HAP-1 (cell line): Measurements from ENCODE around the gene UGT1A6.

ENCODE experiments used
- DNase-seq, 2 experiments: peaks; one replicate each; pipeline ENCODE4 v3.0.0-alpha.2; 2016 to 2020; ENCODE audit warnings: low spot score in 2 of 2
- H3K27me3 ChIP-seq: fragments of 250-450 bp; sonication (Bioruptor Pico); 2 replicates; pipeline ENCODE4 v1.5.1; 2020; ENCODE audit warnings: low read depth, mild to moderate bottlenecking, moderate library complexity
- H3K36me3 ChIP-seq: fragments of 250-450 bp; sonication (Bioruptor Pico); replicated peaks from 2 replicates; pipeline ENCODE4 v1.5.1; 2020; ENCODE audit warnings: mild to moderate bottlenecking
- H3K4me1 ChIP-seq: fragments of 250-450 bp; sonication (Bioruptor Pico); 2 replicates; pipeline ENCODE4 v1.5.1; 2020; ENCODE audit warnings: mild to moderate bottlenecking
- H3K4me3 ChIP-seq: fragments of 250-450 bp; sonication (Bioruptor Pico); 2 replicates; pipeline ENCODE4 v1.5.1; 2020; ENCODE audit warnings: mild to moderate bottlenecking, moderate library complexity
- H3K9me3 ChIP-seq: fragments of 250-450 bp; sonication (Bioruptor Pico); 2 replicates; pipeline ENCODE4 v1.5.1; 2020; ENCODE audit warnings: mild to moderate bottlenecking, moderate library complexity
- in situ Hi-C: fragments of 300-500 bp; cut with MboI; formaldehyde crosslinking; loops from 3 replicates; pipeline ENCODE4 v1.14.3; 2020; ENCODE audit warnings: low sequenced_read_pairs, inconsistent platforms, mixed read lengths

The UGT1A6 gene

DNA sequence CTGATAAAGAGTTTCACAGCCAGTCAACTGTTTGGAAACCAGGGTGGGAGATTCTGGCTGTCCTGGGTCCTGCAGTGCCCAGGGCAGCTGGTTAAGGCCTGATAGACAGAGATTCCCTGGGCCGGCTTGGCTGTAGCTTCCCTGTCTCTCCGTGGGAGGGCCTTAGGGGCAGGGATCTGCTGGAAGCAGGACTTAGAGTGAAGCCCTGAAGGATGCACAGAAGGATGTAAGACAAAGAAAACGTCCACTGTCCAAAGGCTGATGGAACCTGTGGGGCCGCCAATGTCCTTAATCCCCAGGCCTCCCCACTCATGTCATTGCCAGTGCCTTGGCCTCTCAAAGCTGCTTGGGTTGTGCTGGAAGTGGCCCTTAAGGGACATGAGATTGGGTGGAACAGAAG lies 118.4 kb downstream of the UGT1A6 start:
- no peaks in the 10 kb centered on the region for H3K36me3 ChIP-seq
- no peaks in the 10 kb centered on the region for H3K4me1 ChIP-seq
- no peaks in the 10 kb centered on the region for H3K9me3 ChIP-seq
- H3K27me3 ChIP-seq: no peaks in the 10 kb centered on the region
- in situ Hi-C loops: no loop called here
- H3K4me3 ChIP-seq: no peak overlapping the region
- peak in 1 of 2 experiments; percentile 2 for DNase-seq

DNA sequence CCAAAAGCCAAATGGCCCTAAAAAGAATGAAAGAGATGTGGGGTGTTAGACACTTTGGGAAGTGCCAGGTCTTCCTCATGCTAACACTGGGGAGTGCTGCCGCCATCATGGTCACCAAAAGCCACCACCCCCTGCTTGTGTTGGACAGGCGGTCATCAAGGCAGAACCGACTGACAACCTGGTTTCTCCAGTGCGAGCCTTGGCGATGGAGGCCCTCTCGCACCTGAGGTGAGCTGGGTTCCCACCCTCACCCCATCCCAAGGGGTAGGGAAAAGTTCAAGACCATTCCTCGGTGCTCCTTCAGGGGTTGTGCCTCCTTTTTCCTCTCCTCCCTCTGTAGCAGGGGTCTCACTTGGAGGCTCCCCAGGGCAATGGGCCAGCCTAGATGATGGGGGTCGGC lies 119.0 kb downstream of the UGT1A6 start:
- Histone ChIP-seq H3K9me3 (no peaks in the 10 kb centered on the region), H3K4me3 (no peak overlapping the region), H3K36me3 (no peaks in the 10 kb centered on the region), H3K4me1 (no peaks in the 10 kb centered on the region), H3K27me3 (no peaks in the 10 kb centered on the region)
- DNase-seq: peak in 1 of 2 experiments; percentile 1
- in situ Hi-C loops: no loop called here

DNA sequence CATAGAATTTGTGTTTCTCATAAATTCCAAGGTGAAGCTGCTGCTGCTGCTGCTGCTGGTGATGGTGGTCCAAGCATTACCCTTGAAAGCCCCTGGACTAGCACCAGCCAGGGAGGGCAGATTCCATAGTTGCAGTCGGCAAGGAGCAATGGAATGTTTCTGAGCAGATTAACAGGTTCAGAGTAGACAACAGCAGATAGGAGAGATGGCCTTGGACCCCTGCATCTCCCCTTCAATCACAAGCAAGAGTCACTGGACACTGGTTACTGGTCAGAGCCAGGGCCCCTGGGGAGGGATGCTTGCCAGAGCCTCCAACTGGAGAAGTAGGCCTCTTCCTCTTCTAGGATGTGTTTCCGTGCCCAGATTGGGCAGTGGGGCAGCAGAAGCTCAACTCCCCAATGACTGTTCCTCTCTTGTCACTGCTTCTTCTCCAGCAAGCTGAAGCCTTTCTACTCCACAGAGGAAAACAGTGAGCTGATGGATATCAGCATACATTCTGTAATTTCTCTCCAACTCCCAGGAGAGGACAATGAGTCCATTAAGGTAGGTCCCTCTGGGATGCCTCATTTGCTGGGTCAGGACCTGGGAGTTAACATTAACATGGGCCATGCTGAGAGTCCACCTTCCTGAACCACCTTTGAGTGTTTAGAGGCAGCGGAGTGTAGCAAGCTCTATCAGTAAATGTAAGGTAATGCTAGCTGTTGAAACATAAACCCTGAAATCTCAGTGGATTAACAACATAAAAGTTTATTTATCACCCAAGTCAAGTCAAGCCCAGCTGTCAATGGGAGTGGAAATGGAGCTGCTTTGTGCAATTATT lies 120.8 kb downstream of the UGT1A6 start:
- no peak overlapping the region for H3K4me3 ChIP-seq
- H3K9me3 ChIP-seq: no peaks in the 10 kb centered on the region
- in situ Hi-C loops: no loop called here
- no peaks in the 10 kb centered on the region for H3K36me3 ChIP-seq
- DNase-seq: peak in 1 of 2 experiments; percentile 2
- no peaks in the 10 kb centered on the region for H3K4me1 ChIP-seq
- H3K27me3 ChIP-seq: no peaks in the 10 kb centered on the region

DNA sequence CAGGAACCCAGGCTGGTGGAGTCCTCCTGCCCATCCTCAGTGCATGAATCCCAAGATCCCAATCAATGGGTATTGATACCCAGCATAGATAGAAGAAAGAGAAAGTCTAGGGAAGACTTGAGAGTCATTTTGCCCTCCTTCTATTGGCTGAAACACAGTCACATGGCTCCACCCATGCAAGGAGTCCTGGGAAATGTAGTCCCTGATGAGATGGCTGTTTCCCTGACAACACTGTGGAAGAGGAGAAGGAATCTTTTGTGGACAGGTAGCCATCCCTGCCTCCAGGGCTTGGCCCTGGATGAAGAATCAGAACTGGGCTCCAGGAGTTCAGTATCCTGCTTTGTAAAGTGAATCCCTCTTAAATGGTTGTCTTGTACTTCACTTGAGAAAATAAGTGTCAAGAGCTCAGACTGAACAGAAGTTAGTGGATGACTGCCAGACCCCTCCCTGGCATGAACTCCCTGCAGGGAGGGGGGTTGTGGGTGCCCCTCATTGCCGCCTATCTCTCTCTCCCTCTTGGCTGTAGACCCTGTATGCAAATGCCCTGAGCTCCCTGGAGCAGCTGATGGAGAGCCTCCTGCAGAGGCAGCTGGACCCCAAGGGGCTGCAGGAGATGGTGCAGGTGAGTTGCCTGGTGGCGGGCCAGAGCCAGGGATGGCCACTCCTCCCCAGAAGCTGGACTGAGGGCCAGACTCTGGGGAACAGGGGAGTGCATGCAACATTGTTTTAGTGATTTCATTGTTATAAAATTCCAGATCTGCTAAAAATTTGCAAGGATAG lies 121.6 kb downstream of the UGT1A6 start:
- Histone ChIP-seq H3K36me3 (no peaks in the 10 kb centered on the region), H3K4me1 (no peaks in the 10 kb centered on the region), H3K4me3 (no peak overlapping the region), H3K9me3 (no peaks in the 10 kb centered on the region), H3K27me3 (no peaks in the 10 kb centered on the region)
- peak in 1 of 2 experiments; percentile 5 for DNase-seq
- in situ Hi-C loops: no loop called here

DNA sequence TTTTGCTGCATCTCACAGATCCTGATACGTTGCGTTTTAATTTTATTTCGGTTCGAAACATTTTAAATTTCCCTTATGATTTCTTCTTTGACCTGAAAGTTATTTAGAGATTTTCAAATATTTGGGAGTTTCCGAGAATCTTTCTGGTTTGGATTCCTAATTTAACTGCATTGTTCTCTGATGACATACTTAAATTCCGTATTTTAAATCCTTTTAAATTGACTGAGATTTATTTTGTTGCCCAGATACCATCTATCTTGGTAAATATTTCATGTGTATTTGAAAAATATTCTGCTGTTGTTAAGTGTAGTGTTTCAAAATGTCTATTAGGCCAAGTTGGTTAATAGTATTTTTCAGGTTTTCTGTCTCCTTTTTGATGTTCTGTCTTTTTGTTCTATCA lies 123.2 kb downstream of the UGT1A6 start:
- in situ Hi-C loops: no loop called here
- DNase-seq: no peak
- Histone ChIP-seq H3K4me3 (no peak overlapping the region), H3K36me3 (no peaks in the 10 kb centered on the region), H3K27me3 (no peaks in the 10 kb centered on the region), H3K4me1 (no peaks in the 10 kb centered on the region), H3K9me3 (no peaks in the 10 kb centered on the region)

DNA sequence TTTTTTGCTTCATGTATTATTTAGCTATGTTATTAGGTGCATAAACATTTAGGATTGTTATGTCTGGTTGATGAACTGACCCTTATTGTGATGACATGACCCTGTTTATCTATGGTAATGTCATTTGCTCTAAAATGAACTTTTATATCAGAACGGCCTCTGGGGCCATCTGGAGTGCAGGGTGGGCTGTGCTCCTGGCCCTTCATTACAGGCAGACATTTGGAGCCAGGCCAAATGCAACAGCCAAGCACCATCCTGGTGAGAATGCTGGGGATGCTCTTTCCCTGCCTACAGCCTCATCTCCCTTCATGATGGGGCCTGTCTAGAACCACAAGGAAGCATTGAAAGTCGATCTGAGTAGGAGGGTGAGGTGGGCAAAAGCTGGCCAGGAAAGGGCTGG lies 123.6 kb downstream of the UGT1A6 start:
- Histone ChIP-seq H3K36me3 (no peaks in the 10 kb centered on the region), H3K27me3 (no peaks in the 10 kb centered on the region), H3K9me3 (no peaks in the 10 kb centered on the region), H3K4me1 (no peaks in the 10 kb centered on the region), H3K4me3 (no peak overlapping the region)
- in situ Hi-C loops: no loop called here
- DNase-seq: no peak

DNA sequence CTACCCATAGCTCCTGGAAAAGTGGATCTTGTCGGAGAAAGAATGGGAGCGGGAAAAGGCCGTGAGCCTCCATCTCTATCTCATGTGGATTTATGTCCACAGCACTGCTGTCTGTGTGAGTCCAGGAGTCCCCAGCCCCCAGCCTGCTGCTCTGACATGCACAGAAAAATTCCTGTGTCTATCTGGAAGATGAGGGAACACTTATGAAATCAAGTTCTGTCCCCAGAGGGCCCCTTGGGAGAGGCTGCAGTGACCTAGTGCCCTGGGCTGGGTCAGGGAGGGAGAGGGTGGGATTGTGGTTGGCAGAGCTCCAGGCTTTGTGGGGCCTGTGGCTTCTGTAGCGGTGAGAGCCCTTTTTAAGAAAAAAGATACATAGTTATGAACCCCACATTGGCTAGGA lies 124.1 kb downstream of the UGT1A6 start:
- no peaks in the 10 kb centered on the region for H3K9me3 ChIP-seq
- H3K27me3 ChIP-seq: no peaks in the 10 kb centered on the region
- no peaks in the 10 kb centered on the region for H3K4me1 ChIP-seq
- no peaks in the 10 kb centered on the region for H3K36me3 ChIP-seq
- in situ Hi-C loops: no loop called here
- H3K4me3 ChIP-seq: no peak overlapping the region
- no peak for DNase-seq

DNA sequence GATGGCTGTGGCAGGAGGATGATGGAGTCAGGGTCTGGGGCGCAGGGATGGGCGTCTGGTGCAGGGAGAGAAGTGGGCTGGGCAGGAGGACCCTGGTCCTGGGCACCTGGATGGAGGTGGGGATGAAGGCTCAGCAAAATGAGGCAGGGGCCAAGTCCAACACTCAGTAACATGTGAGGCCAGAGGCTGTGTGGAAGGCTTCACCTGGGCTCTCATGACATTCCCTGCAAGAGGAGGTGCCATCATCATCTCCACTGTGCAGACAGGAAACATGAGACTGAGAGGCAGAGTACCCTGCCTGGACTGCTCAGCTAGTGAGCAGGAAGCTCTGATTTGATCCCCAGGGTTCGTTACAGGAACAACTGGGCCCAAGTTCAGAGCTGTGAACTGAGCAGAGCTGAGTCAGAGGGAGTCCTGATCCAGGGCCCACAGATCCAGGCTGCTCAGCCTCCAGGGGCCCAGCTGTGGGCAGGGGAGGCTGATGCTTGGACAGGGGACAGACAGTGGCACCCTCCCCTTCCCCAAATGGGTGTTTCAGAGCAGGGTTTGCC lies 124.7 kb downstream of the UGT1A6 start:
- H3K4me1 ChIP-seq: no peaks in the 10 kb centered on the region
- in situ Hi-C loops: no loop called here
- H3K9me3 ChIP-seq: no peaks in the 10 kb centered on the region
- H3K4me3 ChIP-seq: no peak overlapping the region
- no peaks in the 10 kb centered on the region for H3K36me3 ChIP-seq
- DNase-seq: peak in 1 of 2 experiments; percentile 2
- H3K27me3 ChIP-seq: no peaks in the 10 kb centered on the region

DNA sequence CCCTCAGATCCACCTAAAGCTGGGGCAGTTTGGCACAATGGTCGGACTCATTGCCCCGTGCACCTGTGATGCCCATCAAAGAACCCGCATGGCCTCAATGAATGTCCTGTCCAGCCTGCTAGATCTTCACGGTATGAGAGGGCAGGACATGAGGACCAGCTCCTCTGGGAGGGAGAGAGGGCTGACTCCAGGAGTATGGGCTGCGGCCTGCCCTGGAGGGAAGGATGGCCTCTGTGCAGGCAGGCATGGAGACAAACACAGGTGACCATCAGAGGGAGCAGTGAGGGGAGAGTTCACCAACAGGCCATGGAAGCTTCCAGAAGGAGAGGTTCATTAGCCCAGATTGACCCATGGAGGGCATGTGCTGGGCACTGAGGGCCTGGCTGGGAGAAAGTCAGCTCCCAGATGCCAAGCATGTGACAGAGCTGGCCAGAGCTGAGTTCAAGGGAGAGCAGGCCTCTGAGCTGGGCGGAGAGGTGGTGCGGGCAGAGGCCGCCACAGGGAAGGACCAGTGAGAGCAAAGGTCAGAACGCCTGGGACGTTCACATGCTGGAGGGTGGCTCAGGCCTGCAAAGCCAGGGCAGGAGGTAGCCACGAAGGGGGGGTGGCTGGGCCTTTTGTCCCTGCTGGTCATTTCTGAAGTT lies 125.4 kb downstream of the UGT1A6 start:
- Histone ChIP-seq H3K27me3 (no peaks in the 10 kb centered on the region), H3K4me1 (no peaks in the 10 kb centered on the region), H3K4me3 (no peak overlapping the region), H3K36me3 (no peaks in the 10 kb centered on the region), H3K9me3 (no peaks in the 10 kb centered on the region)
- in situ Hi-C loops: no loop called here
- peak in 1 of 2 experiments; percentile 3 for DNase-seq

DNA sequence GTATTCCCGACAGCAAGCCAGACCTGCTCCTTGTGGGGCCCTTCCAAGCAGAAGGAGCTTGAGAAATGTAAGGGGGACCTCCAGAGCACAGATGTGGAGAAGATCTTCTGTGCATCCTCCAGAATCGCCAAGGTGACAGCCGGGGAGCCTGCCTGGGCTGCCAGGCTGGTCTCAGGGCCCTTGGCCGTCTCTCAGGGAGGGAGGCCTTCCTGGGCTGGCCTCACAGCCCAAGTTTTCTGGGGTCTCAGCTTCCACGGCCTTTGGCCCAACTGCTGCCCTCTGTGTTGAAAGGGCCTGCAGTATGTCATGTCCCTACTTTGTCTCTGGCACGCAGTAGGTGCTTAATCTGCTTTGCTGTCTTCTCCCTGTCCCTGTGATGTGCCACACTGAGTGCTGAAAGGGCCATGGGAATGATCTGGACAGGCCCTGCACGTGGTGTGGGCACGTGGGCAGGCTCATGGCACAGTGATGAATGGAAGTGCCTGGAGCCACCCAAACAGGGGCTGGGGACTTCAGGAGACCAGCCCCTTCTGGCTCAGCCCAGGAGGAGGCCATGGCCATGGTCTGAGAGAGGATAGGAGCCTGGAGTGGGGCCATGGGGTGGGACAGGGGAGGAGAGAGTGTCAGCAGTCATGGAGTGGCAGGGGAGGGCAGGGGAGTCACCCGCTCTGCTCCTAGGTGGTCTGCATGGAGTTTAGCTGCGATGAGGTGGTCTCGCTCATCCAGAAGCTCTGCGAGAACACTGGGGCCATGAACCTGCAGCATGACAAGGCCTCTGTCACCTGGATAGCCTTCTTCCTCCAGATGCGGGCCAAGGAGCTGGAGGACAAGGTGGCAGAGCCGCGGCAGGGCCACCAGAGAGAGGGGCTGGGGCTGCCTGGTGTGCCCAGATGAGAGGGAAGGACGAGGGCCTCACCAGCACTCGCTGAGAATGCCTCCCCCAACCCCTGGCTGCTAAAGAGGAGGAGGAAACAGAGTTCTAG lies 126.2 kb downstream of the UGT1A6 start:
- peak in 1 of 2 experiments; percentile 1 for DNase-seq
- Histone ChIP-seq H3K9me3 (no peaks in the 10 kb centered on the region), H3K36me3 (no peaks in the 10 kb centered on the region), H3K27me3 (no peaks in the 10 kb centered on the region), H3K4me1 (no peaks in the 10 kb centered on the region), H3K4me3 (no peak overlapping the region)
- in situ Hi-C loops: no loop called here

DNA sequence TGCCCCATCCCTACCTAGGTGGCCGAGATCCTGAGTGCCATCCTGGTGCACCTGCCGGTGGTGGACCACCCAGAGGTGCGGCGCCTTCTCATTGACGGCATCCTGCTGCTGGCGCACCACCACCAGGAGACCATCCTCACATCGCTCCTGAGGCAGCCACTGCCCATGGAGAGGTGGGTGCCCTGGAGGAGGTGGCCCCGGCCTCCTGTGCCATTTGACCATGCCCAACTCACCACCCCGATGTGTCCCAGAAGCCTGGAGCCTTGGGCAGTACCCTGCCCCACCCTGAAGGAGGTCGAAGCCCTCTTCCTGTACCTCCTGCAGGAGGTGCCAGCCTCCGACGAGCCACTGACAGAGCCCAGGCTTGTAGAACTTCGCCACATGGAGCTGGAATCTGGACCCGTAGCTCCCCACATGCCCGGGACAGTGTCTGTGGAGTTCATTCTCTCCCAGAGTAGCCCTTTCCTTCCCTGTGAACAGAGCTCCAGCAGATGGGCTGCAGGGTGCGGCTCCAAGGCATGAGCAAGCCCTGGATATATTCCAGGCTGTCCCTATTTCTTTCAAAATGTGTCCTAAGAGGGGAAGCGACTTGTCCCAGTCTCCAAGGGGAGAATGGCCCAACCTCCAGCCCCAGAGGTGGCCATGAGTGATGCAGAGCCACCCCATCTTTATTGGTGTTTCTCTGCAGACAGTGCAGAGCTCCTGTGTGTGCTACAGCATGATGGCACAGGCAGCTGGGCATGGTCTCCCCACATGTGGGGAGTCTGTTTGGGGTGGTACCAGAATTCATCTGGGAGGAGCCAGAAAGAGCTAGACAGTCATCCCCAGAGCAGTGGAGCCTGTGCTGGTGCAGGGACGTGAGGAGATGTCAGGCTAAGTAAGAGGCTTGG lies 127.4 kb downstream of the UGT1A6 start:
- in situ Hi-C loops: no loop called here
- peak in 1 of 2 experiments; percentile 3 for DNase-seq
- Histone ChIP-seq H3K4me3 (no peak overlapping the region), H3K27me3 (no peaks in the 10 kb centered on the region), H3K36me3 (no peaks in the 10 kb centered on the region), H3K9me3 (no peaks in the 10 kb centered on the region), H3K4me1 (peaks cover 2% of the 10 kb centered on the region; the same call in 1 of the 2 replicates)

DNA sequence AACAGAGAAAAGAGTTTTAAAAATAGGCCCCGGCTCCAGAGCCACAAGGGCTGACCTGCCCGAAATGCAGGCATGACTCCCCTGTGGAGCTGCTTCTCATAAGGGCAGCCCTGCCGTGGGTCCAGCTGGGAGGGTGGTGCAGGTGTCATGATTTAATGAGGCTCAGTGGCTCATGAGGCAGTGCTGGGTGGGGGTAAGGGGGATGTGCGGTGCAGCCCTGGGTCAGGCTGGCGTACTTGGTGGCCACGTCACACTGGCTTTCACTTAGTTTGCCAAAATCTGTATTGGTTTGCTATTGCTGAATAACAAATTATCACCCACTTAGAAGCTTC lies 128.1 kb downstream of the UGT1A6 start:
- Histone ChIP-seq H3K9me3 (no peaks in the 10 kb centered on the region), H3K4me1 (peaks cover 2% of the 10 kb centered on the region; the same call in 1 of the 2 replicates), H3K36me3 (no peaks in the 10 kb centered on the region), H3K27me3 (no peaks in the 10 kb centered on the region), H3K4me3 (no peak overlapping the region)
- DNase-seq: peak in 1 of 2 experiments; percentile 5
- in situ Hi-C loops: no loop called here
